ENCODE data around the gene RGS17.

- no peak for TF ChIP-seq REST (IDR thresholded peaks at IDR 0.05; ENCODE audit: low read depth)
- TF ChIP-seq TAF1 (IDR thresholded peaks at IDR 0.05; ENCODE audit: low read depth) = no peak
- TF ChIP-seq RAD21 (IDR thresholded peaks at IDR 0.05; ENCODE audit: low read depth) = no peak
- no peak for TF ChIP-seq FOXM1 (IDR thresholded peaks at IDR 0.05; ENCODE audit: borderline replicate concordance, low read depth)
- TF ChIP-seq EP300 (IDR thresholded peaks at IDR 0.05; ENCODE audit: borderline replicate concordance) = no peak
- TF ChIP-seq TCF12 (IDR thresholded peaks at IDR 0.05; ENCODE audit: low read depth) = no peak
Observed at GRCh38 chr6:152979116-152979515, 152.0 kb downstream of the RGS17 start.
